ENCODE data around the gene FOXP3. TPM values are rescaled to one million over a fixed set of nuclear protein-coding genes. Genes with fewer than 3 reads are reported as not detected.

FOXP3 gene
- total and polyA plus RNA-seq, 2 of the 8 experiments (the other 6 are each of a cell fraction or from before 2014, with no cell fraction given), result 0.37 to 0.54 TPM

DNA sequence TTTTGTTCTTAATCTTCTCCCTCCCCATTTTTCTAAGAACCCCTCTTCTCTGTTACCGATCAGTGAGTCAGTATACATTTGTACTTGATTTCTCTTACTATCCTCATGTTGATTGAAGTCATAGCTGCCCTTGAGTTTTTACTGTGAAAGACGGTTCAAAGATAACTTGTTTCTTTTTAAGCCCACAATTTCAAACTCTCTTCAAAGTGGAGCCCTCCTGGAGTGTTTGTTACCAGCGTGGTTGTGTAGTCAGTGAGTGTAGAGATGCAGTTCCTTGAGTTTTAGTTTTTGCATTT lies 13.0 kb upstream of the FOXP3 start:
- Histone ChIP-seq H4K5ac (ENCODE audit: insufficient read length, low read depth, low read length) (no peak overlapping the region), H2BK20ac (ENCODE audit: low read length) (no peak overlapping the region), H3K9me3 (ENCODE audit: insufficient read depth in 2 of 2, low read depth in 1 of 2, low read length in 1 of 2) (no peaks in the 10 kb centered on the region), H2BK120ac (replicated peaks; ENCODE audit: low read depth, low read length) (no peak overlapping the region), H2BK5ac (ENCODE audit: low read depth, low read length) (no peak overlapping the region), H3K36me3 (ENCODE audit: control insufficient read depth in 2 of 4, insufficient read depth in 4 of 4, low read length in 3 of 4) (no peaks in the 10 kb centered on the region), H2BK12ac (ENCODE audit: low read depth, low read length) (no peak overlapping the region), H2AK5ac (ENCODE audit: low read depth, low read length) (no peak overlapping the region), H3K79me1 (ENCODE audit: low read depth, low read length) (no peaks in the 10 kb centered on the region), H3K18ac (ENCODE audit: extremely low read depth, low read length) (no peak overlapping the region), H3K27me3 (replicated peaks in 1 of 4; ENCODE audit: control insufficient read depth in 3 of 4, extremely low read depth in 1 of 4, insufficient read depth in 3 of 4, low read length in 3 of 4) (no peaks in the 10 kb centered on the region), H3K4me1 (replicated peaks in 1 of 4; ENCODE audit: control insufficient read depth in 3 of 4, insufficient read depth in 4 of 4, low read length in 3 of 4) (peaks cover 0 to 3% (median 0%) of the 10 kb centered on the region in 4 experiments; a peak in 1 of 7 replicates), H3K4ac (replicated peaks; ENCODE audit: insufficient read length, low read depth, low read length) (no peak overlapping the region), H3K4me2 (ENCODE audit: insufficient read depth in 1 of 2, low read depth in 2 of 2, low read length in 2 of 2) (no peak overlapping the region), H4K20me1 (replicated peaks in 1 of 2; ENCODE audit: control insufficient read depth in 1 of 2, insufficient read depth in 2 of 2, low read length in 2 of 2) (peaks cover 0 to 13% of the 10 kb centered on the region in 2 experiments), H3K9ac (replicated peaks in 1 of 4; ENCODE audit: extremely low read depth in 1 of 4, low read depth in 3 of 4, low read length in 3 of 4) (no peak overlapping the region), H4K8ac (ENCODE audit: extremely low read depth, insufficient read depth, low read length) (no peak overlapping the region), H4K91ac (replicated peaks; ENCODE audit: insufficient read length, low read length) (no peak overlapping the region), H3K56ac (replicated peaks; ENCODE audit: insufficient read length, low read depth, low read length) (no peak overlapping the region), H2BK15ac (ENCODE audit: low read length) (no peak overlapping the region), H3K14ac (ENCODE audit: insufficient read length) (no peak overlapping the region), H3K23ac (ENCODE audit: insufficient read length) (no peak overlapping the region), H3K79me2 (ENCODE audit: control insufficient read depth in 1 of 2, insufficient read depth in 2 of 2, low read length in 2 of 2) (peaks cover 1 to 17% of the 10 kb centered on the region in 2 experiments; a peak in 2 of 4 replicates), H3K4me3 (ENCODE audit: extremely low read depth in 1 of 4, insufficient read depth in 2 of 4, low read depth in 3 of 4, low read length in 4 of 4) (no peak overlapping the region), H2AFZ (ENCODE audit: low read length) (no peak overlapping the region), H3K27ac (ENCODE audit: low read depth, low read length) (no peak overlapping the region), H3K23me2 (ENCODE audit: low read depth, low read length) (no peaks in the 10 kb centered on the region)
- 92% methylated on average over 3 of the region's 3 CpGs; no CpG with 5 or more reads in 1 of the 2 experiments for WGBS, 2 experiments (ENCODE audit: extremely low coverage in 1 of 2, insufficient coverage in 1 of 2, insufficient read length in 1 of 2, insufficient replicate concordance in 2 of 2, low coverage in 1 of 2, low lambda C conversion rate in 2 of 2, missing lambda C conversion rate in 1 of 2)
- POLR2A ChIA-PET (ENCODE audit: partially characterized antibody), result no interaction called here
- TF ChIP-seq JUND (IDR thresholded peaks at IDR 0.05; ENCODE audit: low read length) (no peak), SUZ12 (IDR thresholded peaks at IDR 0.05; ENCODE audit: low read length) (no peak)
- TF ChIP-seq, protein P1, sequence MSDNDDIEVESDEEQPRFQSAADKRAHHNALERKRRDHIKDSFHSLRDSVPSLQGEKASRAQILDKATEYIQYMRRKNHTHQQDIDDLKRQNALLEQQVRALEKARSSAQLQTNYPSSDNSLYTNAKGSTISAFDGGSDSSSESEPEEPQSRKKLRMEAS (IDR thresholded peaks at IDR 0.05), result no peak
- DNase-seq (ENCODE audit: low read depth in 1 of 2, low spot score in 2 of 2), result no peak
- FAIRE-seq, result no peak
- CTCF ChIA-PET (ENCODE audit: partially characterized antibody), result no interaction called here

Data from H1 (cell line).